ENCODE data around the gene THOC6.

THOC6 gene

GRCh38 chr16:3017794-3018506, 5.9 kb upstream of the THOC6 start, which contains the start of gene CLDN6:
CLDN6 (minus strand) TSS chr16:3018183; CDS start chr16:3016021, 2,162 bp downstream.
- DNase-seq: no peak

- no peak for DNase-seq
Observed at GRCh38 chr16:3019594-3020246, 4.1 kb upstream of the THOC6 start.

- peak; percentile 38 for DNase-seq
Observed at GRCh38 chr16:3020247-3020603, 3.6 kb upstream of the THOC6 start, which contains the start of gene TNFRSF12A. TNFRSF12A (plus strand) TSS chr16:3020368; CDS start chr16:3020398, 30 bp downstream.

- no peak for DNase-seq
Observed at GRCh38 chr16:3020604-3021448, 3.0 kb upstream of the THOC6 start.

GRCh38 chr16:3021449-3022207, 2.2 kb upstream of the THOC6 start:
- no peak for DNase-seq

- DNase-seq: no peak
Observed at GRCh38 chr16:3022208-3022683, 1.6 kb upstream of the THOC6 start.

- DNase-seq: no peak
Observed at GRCh38 chr16:3022684-3023414, 986 bp upstream of the THOC6 start.

GRCh38 chr16:3023415-3023668, 493 bp upstream of the THOC6 start:
- DNase-seq: no peak

- no peak for DNase-seq
Observed at GRCh38 chr16:3025032-3026002, 1.5 kb downstream of the THOC6 start.

- no peak for DNase-seq
Observed at GRCh38 chr16:3026003-3026378, 2.2 kb downstream of the THOC6 start.

- no peak for DNase-seq
Observed at GRCh38 chr16:3026609-3027488, 3.0 kb downstream of the THOC6 start.

GRCh38 chr16:3027489-3027795, 3.6 kb downstream of the THOC6 start:
- DNase-seq: no peak

- DNase-seq: peak; percentile 80
Observed at GRCh38 chr16:3027983-3028715, 4.3 kb downstream of the THOC6 start.

GRCh38 chr16:3028716-3029319, 5.0 kb downstream of the THOC6 start:
- no peak for DNase-seq

- no peak for DNase-seq
Observed at GRCh38 chr16:3029491-3030221, 5.8 kb downstream of the THOC6 start.

- DNase-seq: no peak
Observed at GRCh38 chr16:3030222-3031212, 6.7 kb downstream of the THOC6 start.

GRCh38 chr16:3032624-3033023, 8.8 kb downstream of the THOC6 start:
- DNase-seq: no peak
